ENCODE data around the gene NPW.

DNA sequence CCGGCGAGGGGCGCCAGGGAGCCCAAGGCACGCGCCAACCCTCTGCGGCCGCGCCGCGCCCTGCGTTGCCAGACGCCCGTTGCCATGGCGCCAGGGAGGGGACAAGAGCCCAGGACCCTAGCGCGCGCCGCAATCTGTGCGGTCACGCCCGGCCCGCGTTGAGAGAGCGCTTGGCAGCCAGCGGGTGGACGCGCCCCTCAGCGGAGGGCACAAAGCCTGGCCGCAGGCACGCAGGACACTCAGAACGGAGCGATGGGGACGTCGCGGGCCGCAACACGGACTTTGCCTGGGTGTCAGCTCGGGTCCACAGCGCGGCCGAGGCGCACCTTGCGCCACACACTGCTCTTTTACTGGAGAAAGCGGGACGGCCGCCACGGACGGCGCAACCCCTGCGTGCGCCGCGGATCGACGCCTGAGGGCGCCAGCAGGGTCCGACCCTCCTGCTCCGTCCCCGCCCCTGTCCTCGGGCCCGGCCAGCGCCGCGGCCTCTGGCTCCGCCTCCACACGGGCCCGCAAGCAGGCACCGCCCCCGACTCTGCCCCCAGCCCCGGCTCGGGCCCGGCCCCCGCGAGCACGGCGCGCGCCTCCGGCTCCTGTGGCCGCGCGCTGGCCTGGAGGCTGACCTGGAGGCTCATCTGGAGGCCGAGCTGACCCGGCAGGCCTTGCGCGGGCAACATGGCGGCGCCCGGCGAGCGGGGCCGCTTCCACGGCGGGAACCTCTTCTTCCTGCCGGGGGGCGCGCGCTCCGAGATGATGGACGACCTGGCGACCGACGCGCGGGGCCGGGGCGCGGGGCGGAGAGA lies 35.8 kb upstream of the NPW start, which contains the start of gene GFER:
- TF ChIP-seq, protein P1, sequence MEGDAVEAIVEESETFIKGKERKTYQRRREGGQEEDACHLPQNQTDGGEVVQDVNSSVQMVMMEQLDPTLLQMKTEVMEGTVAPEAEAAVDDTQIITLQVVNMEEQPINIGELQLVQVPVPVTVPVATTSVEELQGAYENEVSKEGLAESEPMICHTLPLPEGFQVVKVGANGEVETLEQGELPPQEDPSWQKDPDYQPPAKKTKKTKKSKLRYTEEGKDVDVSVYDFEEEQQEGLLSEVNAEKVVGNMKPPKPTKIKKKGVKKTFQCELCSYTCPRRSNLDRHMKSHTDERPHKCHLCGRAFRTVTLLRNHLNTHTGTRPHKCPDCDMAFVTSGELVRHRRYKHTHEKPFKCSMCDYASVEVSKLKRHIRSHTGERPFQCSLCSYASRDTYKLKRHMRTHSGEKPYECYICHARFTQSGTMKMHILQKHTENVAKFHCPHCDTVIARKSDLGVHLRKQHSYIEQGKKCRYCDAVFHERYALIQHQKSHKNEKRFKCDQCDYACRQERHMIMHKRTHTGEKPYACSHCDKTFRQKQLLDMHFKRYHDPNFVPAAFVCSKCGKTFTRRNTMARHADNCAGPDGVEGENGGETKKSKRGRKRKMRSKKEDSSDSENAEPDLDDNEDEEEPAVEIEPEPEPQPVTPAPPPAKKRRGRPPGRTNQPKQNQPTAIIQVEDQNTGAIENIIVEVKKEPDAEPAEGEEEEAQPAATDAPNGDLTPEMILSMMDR (IDR thresholded peaks at IDR 0.05): peak in 3 of 6 experiments; percentile 18 to 37 (median 20)
- peak; percentile 51 to 54 for TF ChIP-seq POLR2A (IDR thresholded peaks at IDR 0.05)

All from adrenal gland (tissue), 5 donors.